ENCODE data around the gene SYT7. TPM values are rescaled to one million over a fixed set of nuclear protein-coding genes. Genes with fewer than 3 reads are reported as not detected.
A peak's percentile ranks its signal among the peaks of the same experiment; 100 is the strongest.

Gene SYT7
- total RNA-seq, 1 donor from 2014 or later = 4.8 TPM

GRCh38 chr11:61553373-61554171 lies 27.3 kb downstream of the SYT7 start:
- intact Hi-C loops (cut with DNase I) = no loop called here
- no peaks in the 10 kb centered on the region for H3K4me1 ChIP-seq
- no peak overlapping the region for H3K4me3 ChIP-seq
- no peak for ATAC-seq
- H3K9me3 ChIP-seq = no peaks in the 10 kb centered on the region
- H3K36me3 ChIP-seq = no peaks in the 10 kb centered on the region
- peaks cover 34% of the 10 kb centered on the region for H3K27me3 ChIP-seq
- H3K27ac ChIP-seq = no peak overlapping the region
- TF ChIP-seq CTCF (IDR thresholded peaks at IDR 0.05) = no peak
- no peak for DNase-seq

GRCh38 chr11:61552108-61552635 lies 28.7 kb downstream of the SYT7 start:
- TF ChIP-seq CTCF (IDR thresholded peaks at IDR 0.05) = no peak
- ATAC-seq = peak; percentile 25
- no peaks in the 10 kb centered on the region for H3K36me3 ChIP-seq
- no peak overlapping the region for H3K27ac ChIP-seq
- no peaks in the 10 kb centered on the region for H3K4me1 ChIP-seq
- H3K9me3 ChIP-seq = no peaks in the 10 kb centered on the region
- DNase-seq = no peak
- intact Hi-C loops (cut with DNase I) = no loop called here
- H3K27me3 ChIP-seq = peaks cover 27% of the 10 kb centered on the region
- H3K4me3 ChIP-seq = no peak overlapping the region

- intact Hi-C loops (cut with DNase I) = no loop called here
- Histone ChIP-seq H3K4me1 (no peaks in the 10 kb centered on the region), H3K36me3 (no peaks in the 10 kb centered on the region), H3K27ac (no peak overlapping the region), H3K27me3 (peaks cover 27% of the 10 kb centered on the region), H3K4me3 (no peak overlapping the region), H3K9me3 (no peaks in the 10 kb centered on the region)
- DNase-seq = no peak
- TF ChIP-seq CTCF (IDR thresholded peaks at IDR 0.05) = no peak
- peak; percentile 26 for ATAC-seq
These were observed 29.2 kb downstream of the SYT7 start for GRCh38 chr11:61551634-61552033.

DNA sequence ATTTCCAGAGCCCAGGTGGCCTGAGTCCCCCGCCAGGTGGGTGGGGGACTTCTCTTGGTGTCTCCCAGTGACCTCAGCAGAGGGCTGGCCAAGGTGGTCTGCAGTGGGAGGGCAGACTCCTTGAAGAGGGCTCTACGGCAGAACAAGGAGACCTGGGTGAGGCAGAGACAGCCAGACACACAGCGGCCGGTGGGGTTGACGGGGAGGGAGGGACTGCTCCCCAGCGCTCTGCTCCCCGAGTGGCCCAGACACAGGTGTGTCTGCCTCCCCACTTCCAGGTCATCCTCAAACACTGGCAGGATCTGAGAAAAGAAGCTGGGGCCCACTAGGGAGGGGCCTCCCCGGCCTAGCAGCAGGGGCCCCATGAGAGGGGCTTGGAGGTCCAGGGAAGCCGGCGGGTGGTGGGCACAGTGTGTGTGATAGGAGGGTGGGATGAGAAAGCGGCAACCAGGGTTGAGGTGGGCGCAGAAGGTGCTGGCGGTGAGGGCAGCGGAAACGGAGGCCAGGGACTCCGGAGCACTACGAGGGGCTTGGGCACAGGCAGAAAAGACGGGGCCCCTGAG lies 30.1 kb downstream of the SYT7 start:
- Histone ChIP-seq H3K36me3 (no peaks in the 10 kb centered on the region), H3K4me3 (no peak overlapping the region), H3K27me3 (peaks cover 18% of the 10 kb centered on the region), H3K4me1 (no peaks in the 10 kb centered on the region), H3K27ac (no peak overlapping the region), H3K9me3 (no peaks in the 10 kb centered on the region)
- TF ChIP-seq CTCF (IDR thresholded peaks at IDR 0.05) = no peak
- no peak for ATAC-seq
- intact Hi-C loops (cut with DNase I) = no loop called here
- no peak for DNase-seq

DNA sequence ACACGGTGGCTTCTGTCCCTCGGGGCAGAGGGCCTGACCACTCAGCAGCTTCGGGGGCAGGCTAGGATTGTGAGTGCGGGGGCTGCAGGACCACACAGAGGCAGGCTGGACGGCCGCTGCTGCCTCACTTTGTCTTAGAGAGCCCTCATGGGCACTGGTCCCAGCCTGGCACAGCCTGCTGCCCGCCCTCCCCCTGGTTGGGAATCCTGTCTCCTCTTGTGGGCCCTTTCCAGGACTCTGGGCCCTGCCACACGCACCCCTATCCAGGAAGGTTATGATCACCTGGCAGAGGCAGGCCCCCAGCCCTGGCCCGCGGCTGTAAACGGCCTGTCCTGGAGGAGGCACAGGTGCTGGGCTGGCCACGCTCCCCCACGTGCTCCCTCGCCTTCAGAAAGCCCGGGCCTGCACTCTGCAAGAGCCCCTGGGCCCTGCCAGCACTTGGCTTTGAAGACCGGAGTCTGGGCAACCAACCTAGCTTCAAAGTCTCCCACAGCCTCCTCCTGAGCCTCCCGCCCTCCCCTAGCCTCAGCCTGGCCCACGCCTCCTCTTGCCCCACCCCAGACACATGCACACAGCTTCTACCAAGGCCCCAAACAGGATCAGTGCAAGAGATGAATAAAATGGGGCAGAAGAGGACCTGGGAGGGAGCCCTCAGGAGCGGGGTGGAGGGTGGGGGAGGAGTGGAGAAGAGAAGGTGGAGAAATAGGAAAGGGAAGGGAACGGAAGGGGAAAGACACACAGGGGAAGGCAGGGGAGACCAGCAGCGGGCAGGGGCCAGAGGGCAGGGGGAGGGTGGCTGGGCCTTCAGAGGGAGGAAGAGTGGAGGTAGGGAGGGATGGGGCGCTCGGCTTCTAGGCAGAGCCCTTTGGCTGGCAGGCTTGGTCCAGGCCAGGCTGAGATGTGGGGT lies 31.0 kb downstream of the SYT7 start:
- Histone ChIP-seq H3K9me3 (no peaks in the 10 kb centered on the region), H3K4me1 (no peaks in the 10 kb centered on the region), H3K27ac (no peak overlapping the region), H3K36me3 (no peaks in the 10 kb centered on the region), H3K27me3 (peaks cover 9% of the 10 kb centered on the region), H3K4me3 (no peak overlapping the region)
- intact Hi-C loops (cut with DNase I) = no loop called here
- TF ChIP-seq CTCF (IDR thresholded peaks at IDR 0.05) = no peak
- DNase-seq (no peak), ATAC-seq (no peak)
